Astrocyte (in vitro differentiated cells and primary cell): ENCODE data around the gene TBXAS1. TPM values are rescaled to one million over a fixed set of nuclear protein-coding genes. Genes with fewer than 3 reads are reported as not detected.

ENCODE experiments used
- DNase-seq: peaks from one replicate; pipeline ENCODE4 v3.0.0-alpha.2; 2010; ENCODE audit warnings: low read depth
- FAIRE-seq: peaks from 2 replicates; lab custom pipeline; 2011; peaks lifted over from hg19 to GRCh38; lab: Jason Lieb, UNC
- H2AFZ ChIP-seq: 2 replicates; pipeline ENCODE4 v1.6.0; 2012; ENCODE audit warnings: low read depth, low read length, inconsistent platforms
- H3K27ac ChIP-seq: 2 replicates; pipeline ENCODE4 v1.5.1; 2011; ENCODE audit warnings: low read depth, low read length, inconsistent platforms
- H3K27me3 ChIP-seq: 2 replicates; pipeline ENCODE4 v1.6.0; 2011; ENCODE audit warnings: low read length, inconsistent platforms; ENCODE audit not compliant: insufficient read depth
- H3K36me3 ChIP-seq: 2 replicates; pipeline ENCODE4 v1.5.1; 2011; ENCODE audit warnings: low read length, inconsistent platforms; ENCODE audit not compliant: insufficient read depth
- H3K4me1 ChIP-seq: 2 replicates; pipeline ENCODE4 v1.5.1; 2011; ENCODE audit warnings: low read length, inconsistent platforms; ENCODE audit not compliant: insufficient read depth
- H3K4me2 ChIP-seq: 2 replicates; pipeline ENCODE4 v1.6.0; 2012; ENCODE audit warnings: low read length, inconsistent platforms
- H3K4me3 ChIP-seq: 2 replicates; pipeline ENCODE4 v1.5.1; 2011; ENCODE audit warnings: low read depth, mild to moderate bottlenecking, low read length, inconsistent platforms; ENCODE audit not compliant: insufficient read depth
- H3K79me2 ChIP-seq: 2 replicates; pipeline ENCODE4 v1.6.0; 2012; ENCODE audit warnings: mild to moderate bottlenecking, low read length, inconsistent platforms; ENCODE audit not compliant: insufficient read depth
- H3K9ac ChIP-seq: 2 replicates; pipeline ENCODE4 v1.6.0; 2012; ENCODE audit warnings: mild to moderate bottlenecking, low read length, inconsistent platforms
- H3K9me3 ChIP-seq: 2 replicates; pipeline ENCODE4 v1.5.1; 2012; ENCODE audit warnings: low read depth, mild to moderate bottlenecking, low read length, inconsistent platforms; ENCODE audit not compliant: insufficient read depth
- H4K20me1 ChIP-seq: 2 replicates; pipeline ENCODE4 v1.6.0; 2012; ENCODE audit warnings: low read length, inconsistent platforms; ENCODE audit not compliant: insufficient read depth
- H3K27ac Mint-ChIP-seq: one replicate; pipeline ENCODE4 v1.8.0; 2021; ENCODE audit warnings: mild to moderate bottlenecking, mixed read lengths; ENCODE audit not compliant: unreplicated experiment
- H3K27me3 Mint-ChIP-seq: one replicate; pipeline ENCODE4 v1.8.0; 2021; ENCODE audit warnings: low read depth, mixed read lengths; ENCODE audit not compliant: unreplicated experiment
- H3K36me3 Mint-ChIP-seq: one replicate; pipeline ENCODE4 v1.8.0; 2021; ENCODE audit warnings: low read depth, mixed read lengths; ENCODE audit not compliant: unreplicated experiment
- H3K4me1 Mint-ChIP-seq: one replicate; pipeline ENCODE4 v1.8.0; 2021; ENCODE audit warnings: low read depth, mixed read lengths; ENCODE audit not compliant: unreplicated experiment
- H3K4me3 Mint-ChIP-seq: one replicate; pipeline ENCODE4 v1.8.0; 2021; ENCODE audit warnings: mild to moderate bottlenecking, moderate library complexity, mixed read lengths; ENCODE audit not compliant: unreplicated experiment
- H3K9me3 Mint-ChIP-seq: one replicate; pipeline ENCODE4 v1.8.0; 2021; ENCODE audit warnings: mild to moderate bottlenecking, mixed read lengths; ENCODE audit not compliant: unreplicated experiment
- CTCF ChIP-seq: IDR thresholded peaks from 2 replicates; pipeline ENCODE4 v1.5.1; 2011; ENCODE audit warnings: low read depth, mild to moderate bottlenecking, inconsistent platforms, low read length, moderate library complexity; ENCODE audit not compliant: insufficient read depth
- EZH2 ChIP-seq: IDR thresholded peaks from 2 replicates; pipeline ENCODE4 v1.6.1; 2012; ENCODE audit warnings: mild to moderate bottlenecking, low read length, inconsistent platforms; ENCODE audit not compliant: insufficient read depth
- total RNA-seq: library from RNA; stranded (reverse); gene quantifications from 2 replicates; pipeline ENCODE4 v1.2.1, GENCODE V29; 2021

The TBXAS1 gene
- total RNA-seq, 1 donor from 2014 or later, result 1.1 TPM

DNA sequence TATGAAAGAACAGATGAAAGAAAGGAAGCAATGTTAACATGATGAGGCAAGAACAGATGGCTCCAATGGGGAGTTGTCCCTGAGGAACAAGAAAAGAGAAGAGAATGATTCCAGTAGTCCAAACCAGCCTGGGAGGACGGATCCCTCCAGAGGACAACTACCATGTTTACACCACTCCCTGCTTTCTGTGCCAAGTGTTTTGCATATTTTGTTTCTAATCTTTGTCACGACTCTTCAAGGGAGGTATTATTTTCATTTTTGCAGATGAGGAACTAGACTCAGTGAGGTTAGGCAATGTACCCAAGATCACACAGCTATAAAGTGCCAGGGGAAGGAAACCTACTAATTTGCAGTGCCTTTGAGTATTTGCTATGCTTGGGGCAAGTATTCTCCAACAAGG is 117.5 kb downstream of the TBXAS1 start:
- no peak overlapping the region for H2AFZ ChIP-seq
- H4K20me1 ChIP-seq, result no peaks in the 10 kb centered on the region
- no peak overlapping the region for H3K4me3 ChIP-seq
- H3K36me3 Mint-ChIP-seq, result no peaks in the 10 kb centered on the region
- FAIRE-seq (no peak), DNase-seq (no peak)
- H3K4me2 ChIP-seq, result no peak overlapping the region
- no peaks in the 10 kb centered on the region for H3K4me1 Mint-ChIP-seq
- no peaks in the 10 kb centered on the region for H3K4me1 ChIP-seq
- H3K79me2 ChIP-seq, result no peaks in the 10 kb centered on the region
- TF ChIP-seq EZH2 (no peak), CTCF (no peak)
- no peak overlapping the region for H3K4me3 Mint-ChIP-seq
- no peak overlapping the region for H3K27ac Mint-ChIP-seq
- no peaks in the 10 kb centered on the region for H3K36me3 ChIP-seq
- peaks cover 15% of the 10 kb centered on the region for H3K9me3 Mint-ChIP-seq
- peaks cover 24% of the 10 kb centered on the region for H3K27me3 Mint-ChIP-seq
- no peak overlapping the region for H3K27ac ChIP-seq
- H3K9me3 ChIP-seq, result peaks cover 4% of the 10 kb centered on the region
- peaks cover 12% of the 10 kb centered on the region for H3K27me3 ChIP-seq
- no peak overlapping the region for H3K9ac ChIP-seq

- H3K27me3 ChIP-seq, result peaks cover 12% of the 10 kb centered on the region
- H3K9ac ChIP-seq, result no peak overlapping the region
- H3K36me3 ChIP-seq, result no peaks in the 10 kb centered on the region
- no peaks in the 10 kb centered on the region for H3K4me1 ChIP-seq
- H3K4me2 ChIP-seq, result no peak overlapping the region
- H3K27me3 Mint-ChIP-seq, result peaks cover 25% of the 10 kb centered on the region
- no peaks in the 10 kb centered on the region for H4K20me1 ChIP-seq
- H3K4me3 Mint-ChIP-seq, result no peak overlapping the region
- no peak overlapping the region for H2AFZ ChIP-seq
- no peak overlapping the region for H3K27ac Mint-ChIP-seq
- H3K9me3 ChIP-seq, result peaks cover 4% of the 10 kb centered on the region
- no peak for FAIRE-seq
- no peak overlapping the region for H3K4me3 ChIP-seq
- peaks cover 15% of the 10 kb centered on the region for H3K9me3 Mint-ChIP-seq
- no peaks in the 10 kb centered on the region for H3K36me3 Mint-ChIP-seq
- no peak overlapping the region for H3K27ac ChIP-seq
- DNase-seq, result no peak
- H3K4me1 Mint-ChIP-seq, result no peaks in the 10 kb centered on the region
- no peaks in the 10 kb centered on the region for H3K79me2 ChIP-seq
- TF ChIP-seq EZH2 (no peak), CTCF (no peak)
Measured at GRCh38 chr7:139947021-139947420, 118.0 kb downstream of the TBXAS1 start.

GRCh38 chr7:139948167-139948566 is 119.1 kb downstream of the TBXAS1 start:
- Histone ChIP-seq H4K20me1 (no peaks in the 10 kb centered on the region), H2AFZ (no peak overlapping the region), H3K9ac (no peak overlapping the region), H3K27ac (no peak overlapping the region), H3K4me3 (no peak overlapping the region), H3K4me2 (no peak overlapping the region), H3K4me1 (no peaks in the 10 kb centered on the region), H3K9me3 (peaks cover 4% of the 10 kb centered on the region), H3K79me2 (no peaks in the 10 kb centered on the region), H3K27me3 (peaks cover 12% of the 10 kb centered on the region), H3K36me3 (no peaks in the 10 kb centered on the region)
- no peaks in the 10 kb centered on the region for H3K36me3 Mint-ChIP-seq
- no peak overlapping the region for H3K27ac Mint-ChIP-seq
- TF ChIP-seq CTCF (no peak), EZH2 (no peak)
- no peaks in the 10 kb centered on the region for H3K4me1 Mint-ChIP-seq
- H3K9me3 Mint-ChIP-seq, result peaks cover 15% of the 10 kb centered on the region
- DNase-seq, result no peak
- H3K4me3 Mint-ChIP-seq, result no peak overlapping the region
- peaks cover 30% of the 10 kb centered on the region for H3K27me3 Mint-ChIP-seq
- no peak for FAIRE-seq
